B cell (primary cell): ENCODE measurements around the gene PLPP4.

Experiments
- CTCF ChIP-seq: fragments of 200-600 bp; IDR thresholded peaks from one replicate; pipeline ENCODE4 v1.8.0; 2022; ENCODE audit warnings: antibody characterized with exemption, mild to moderate bottlenecking
- EZH2 ChIP-seq: IDR thresholded peaks from 2 replicates; pipeline ENCODE4 v1.6.1; 2012; ENCODE audit warnings: borderline replicate concordance, low read depth, mild to moderate bottlenecking, moderate library complexity, low read length; ENCODE audit not compliant: insufficient read depth, poor library complexity, severe bottlenecking

- TF ChIP-seq CTCF (no peak), EZH2 (no peak)
These were observed 9.0 kb downstream of the PLPP4 start for GRCh38 chr10:120466006-120466405.
